ENCODE data around the gene STEAP3. TPM values are rescaled to one million over a fixed set of nuclear protein-coding genes. Genes with fewer than 3 reads are reported as not detected.
A peak's percentile ranks its signal among the peaks of the same experiment; 100 is the strongest.

The STEAP3 gene
- total RNA-seq, 4 donors from 2014 or later: 5.5 to 19.8 (median 8.1) TPM

GRCh38 chr2:119290859-119291587, 67.4 kb downstream of the STEAP3 start:
- Histone ChIP-seq H3K4me3 (no peak overlapping the region), H3K9me3 (no peaks in the 10 kb centered on the region), H3K27ac (no peak overlapping the region), H3K4me1 (peaks cover 0 to 15% (median 0%) of the 10 kb centered on the region in 4 donors), H3K36me3 (peaks cover 0 to 26% (median 0%) of the 10 kb centered on the region in 3 donors), H3K27me3 (no peaks in the 10 kb centered on the region)
- TF ChIP-seq CTCF (IDR thresholded peaks at IDR 0.05) (peak; percentile 10 to 74 (median 60)), POLR2A (IDR thresholded peaks at IDR 0.05) (no peak)
- no peak for DNase-seq (ENCODE audit: low spot score in 2 of 2)
- 39 to 68% methylated on average over 15 of the region's 15 CpGs for WGBS, 2 donors

GRCh38 chr2:119291588-119292167, 68.0 kb downstream of the STEAP3 start:
- peaks cover 0 to 15% (median 0%) of the 10 kb centered on the region in 4 donors for H3K4me1 ChIP-seq
- no peak for TF ChIP-seq POLR2A (IDR thresholded peaks at IDR 0.05)
- TF ChIP-seq EP300 (IDR thresholded peaks at IDR 0.05): no peak
- TF ChIP-seq CTCF (IDR thresholded peaks at IDR 0.05): no peak
- no peak overlapping the region for H3K27ac ChIP-seq
- H3K27me3 ChIP-seq: no peaks in the 10 kb centered on the region
- DNase-seq (ENCODE audit: low spot score in 2 of 2): no peak
- 69 to 73% methylated on average over 8 of the region's 8 CpGs for WGBS, 2 donors
- no peak overlapping the region for H3K4me3 ChIP-seq
- H3K36me3 ChIP-seq: peaks cover 0 to 20% (median 0%) of the 10 kb centered on the region in 3 donors
- H3K9me3 ChIP-seq: no peaks in the 10 kb centered on the region

GRCh38 chr2:119292226-119292625, 68.6 kb downstream of the STEAP3 start:
- H3K9me3 ChIP-seq: no peaks in the 10 kb centered on the region
- no peak overlapping the region for H3K4me3 ChIP-seq
- no peak for DNase-seq (ENCODE audit: low spot score in 2 of 2)
- 34 to 35% methylated on average over 8 of the region's 8 CpGs for WGBS, 2 donors
- TF ChIP-seq EP300 (IDR thresholded peaks at IDR 0.05): no peak
- TF ChIP-seq POLR2A (IDR thresholded peaks at IDR 0.05): no peak
- TF ChIP-seq CTCF (IDR thresholded peaks at IDR 0.05): no peak
- H3K27me3 ChIP-seq: no peaks in the 10 kb centered on the region
- no peak overlapping the region for H3K27ac ChIP-seq
- peaks cover 0 to 18% (median 0%) of the 10 kb centered on the region in 3 donors for H3K36me3 ChIP-seq
- peaks cover 0 to 15% (median 0%) of the 10 kb centered on the region in 4 donors for H3K4me1 ChIP-seq

- TF ChIP-seq EP300 (IDR thresholded peaks at IDR 0.05): no peak
- no peak for TF ChIP-seq CTCF (IDR thresholded peaks at IDR 0.05)
- TF ChIP-seq POLR2A (IDR thresholded peaks at IDR 0.05): no peak
- Histone ChIP-seq H3K9me3 (no peaks in the 10 kb centered on the region), H3K36me3 (peaks cover 0 to 18% (median 0%) of the 10 kb centered on the region in 3 donors), H3K27ac (no peak overlapping the region), H3K4me1 (peaks cover 0 to 15% (median 0%) of the 10 kb centered on the region in 4 donors), H3K27me3 (no peaks in the 10 kb centered on the region), H3K4me3 (no peak overlapping the region)
- WGBS, 2 donors: 88 to 96% methylated on average over 2 of the region's 2 CpGs
- DNase-seq (ENCODE audit: low spot score in 2 of 2): no peak
Observed at GRCh38 chr2:119293254-119293653, 69.6 kb downstream of the STEAP3 start.

- Histone ChIP-seq H3K9me3 (no peaks in the 10 kb centered on the region), H3K36me3 (peaks cover 0 to 18% (median 0%) of the 10 kb centered on the region in 3 donors), H3K27ac (no peak overlapping the region), H3K4me1 (peaks cover 0 to 15% (median 0%) of the 10 kb centered on the region in 4 donors), H3K27me3 (no peaks in the 10 kb centered on the region), H3K4me3 (no peak overlapping the region)
- 60 to 71% methylated on average over 7 of the region's 7 CpGs for WGBS, 2 donors
- DNase-seq (ENCODE audit: low spot score in 2 of 2): no peak
- no peak for TF ChIP-seq EP300 (IDR thresholded peaks at IDR 0.05)
- TF ChIP-seq POLR2A (IDR thresholded peaks at IDR 0.05): no peak
- no peak for TF ChIP-seq CTCF (IDR thresholded peaks at IDR 0.05)
Observed at GRCh38 chr2:119293900-119294299, 70.3 kb downstream of the STEAP3 start.
